ENCODE data around the gene ITFG1. TPM values are rescaled to one million over a fixed set of nuclear protein-coding genes. Genes with fewer than 3 reads are reported as not detected.

ITFG1 gene
- total RNA-seq, 1 donor from 2014 or later, result 49.2 TPM

DNA sequence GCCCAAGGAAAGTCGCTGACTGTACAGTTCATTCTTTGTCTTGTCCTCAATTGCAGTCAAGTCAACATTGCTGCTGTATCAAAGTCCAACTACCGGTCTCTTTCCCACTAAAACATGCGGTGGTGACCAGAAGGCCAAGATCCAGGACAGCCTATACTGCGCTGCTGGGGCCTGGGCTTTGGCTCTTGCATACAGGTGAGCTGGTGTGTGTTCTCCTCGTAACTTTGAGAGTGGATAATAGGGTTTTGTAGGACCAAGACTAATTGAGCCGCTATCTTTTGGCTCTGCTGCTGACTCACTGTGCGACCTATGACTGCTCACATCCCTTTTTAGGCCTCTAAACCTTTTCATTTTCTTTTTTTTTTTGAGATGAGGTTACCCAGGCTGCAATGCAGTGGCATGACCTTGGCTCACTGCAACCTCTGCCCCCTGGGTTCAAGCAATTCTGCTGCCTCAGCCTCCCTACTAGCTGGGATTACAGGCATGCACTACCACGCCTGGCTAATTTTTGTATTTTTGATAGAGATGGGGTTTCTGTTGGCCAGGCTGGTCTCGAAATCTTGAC lies 38.9 kb upstream of the ITFG1 start:
- peaks cover 29% of the 10 kb centered on the region for H3K36me3 Mint-ChIP-seq
- TF ChIP-seq, protein P1, sequence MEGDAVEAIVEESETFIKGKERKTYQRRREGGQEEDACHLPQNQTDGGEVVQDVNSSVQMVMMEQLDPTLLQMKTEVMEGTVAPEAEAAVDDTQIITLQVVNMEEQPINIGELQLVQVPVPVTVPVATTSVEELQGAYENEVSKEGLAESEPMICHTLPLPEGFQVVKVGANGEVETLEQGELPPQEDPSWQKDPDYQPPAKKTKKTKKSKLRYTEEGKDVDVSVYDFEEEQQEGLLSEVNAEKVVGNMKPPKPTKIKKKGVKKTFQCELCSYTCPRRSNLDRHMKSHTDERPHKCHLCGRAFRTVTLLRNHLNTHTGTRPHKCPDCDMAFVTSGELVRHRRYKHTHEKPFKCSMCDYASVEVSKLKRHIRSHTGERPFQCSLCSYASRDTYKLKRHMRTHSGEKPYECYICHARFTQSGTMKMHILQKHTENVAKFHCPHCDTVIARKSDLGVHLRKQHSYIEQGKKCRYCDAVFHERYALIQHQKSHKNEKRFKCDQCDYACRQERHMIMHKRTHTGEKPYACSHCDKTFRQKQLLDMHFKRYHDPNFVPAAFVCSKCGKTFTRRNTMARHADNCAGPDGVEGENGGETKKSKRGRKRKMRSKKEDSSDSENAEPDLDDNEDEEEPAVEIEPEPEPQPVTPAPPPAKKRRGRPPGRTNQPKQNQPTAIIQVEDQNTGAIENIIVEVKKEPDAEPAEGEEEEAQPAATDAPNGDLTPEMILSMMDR (IDR thresholded peaks at IDR 0.05; ENCODE audit: unreplicated experiment), result no peak
- H3K9me3 Mint-ChIP-seq, result no peaks in the 10 kb centered on the region
- DNase-seq (ENCODE audit: low spot score in 2 of 2, unreplicated experiment in 2 of 2), result no peak
- H3K4me1 Mint-ChIP-seq, result no peaks in the 10 kb centered on the region
- no peaks in the 10 kb centered on the region for H3K27me3 Mint-ChIP-seq (ENCODE audit: low read depth)
- no peak overlapping the region for H3K27ac Mint-ChIP-seq
- no peak overlapping the region for H3K4me3 Mint-ChIP-seq

GRCh38 chr16:47499080-47499699 lies 38.3 kb upstream of the ITFG1 start:
- peaks cover 25% of the 10 kb centered on the region for H3K36me3 Mint-ChIP-seq
- H3K27ac Mint-ChIP-seq, result no peak overlapping the region
- H3K27me3 Mint-ChIP-seq (ENCODE audit: low read depth), result no peaks in the 10 kb centered on the region
- no peaks in the 10 kb centered on the region for H3K9me3 Mint-ChIP-seq
- TF ChIP-seq, protein P1 (IDR thresholded peaks at IDR 0.05; ENCODE audit: unreplicated experiment), result no peak
- no peaks in the 10 kb centered on the region for H3K4me1 Mint-ChIP-seq
- no peak overlapping the region for H3K4me3 Mint-ChIP-seq
- DNase-seq (ENCODE audit: low spot score in 2 of 2, unreplicated experiment in 2 of 2), result no peak

DNA sequence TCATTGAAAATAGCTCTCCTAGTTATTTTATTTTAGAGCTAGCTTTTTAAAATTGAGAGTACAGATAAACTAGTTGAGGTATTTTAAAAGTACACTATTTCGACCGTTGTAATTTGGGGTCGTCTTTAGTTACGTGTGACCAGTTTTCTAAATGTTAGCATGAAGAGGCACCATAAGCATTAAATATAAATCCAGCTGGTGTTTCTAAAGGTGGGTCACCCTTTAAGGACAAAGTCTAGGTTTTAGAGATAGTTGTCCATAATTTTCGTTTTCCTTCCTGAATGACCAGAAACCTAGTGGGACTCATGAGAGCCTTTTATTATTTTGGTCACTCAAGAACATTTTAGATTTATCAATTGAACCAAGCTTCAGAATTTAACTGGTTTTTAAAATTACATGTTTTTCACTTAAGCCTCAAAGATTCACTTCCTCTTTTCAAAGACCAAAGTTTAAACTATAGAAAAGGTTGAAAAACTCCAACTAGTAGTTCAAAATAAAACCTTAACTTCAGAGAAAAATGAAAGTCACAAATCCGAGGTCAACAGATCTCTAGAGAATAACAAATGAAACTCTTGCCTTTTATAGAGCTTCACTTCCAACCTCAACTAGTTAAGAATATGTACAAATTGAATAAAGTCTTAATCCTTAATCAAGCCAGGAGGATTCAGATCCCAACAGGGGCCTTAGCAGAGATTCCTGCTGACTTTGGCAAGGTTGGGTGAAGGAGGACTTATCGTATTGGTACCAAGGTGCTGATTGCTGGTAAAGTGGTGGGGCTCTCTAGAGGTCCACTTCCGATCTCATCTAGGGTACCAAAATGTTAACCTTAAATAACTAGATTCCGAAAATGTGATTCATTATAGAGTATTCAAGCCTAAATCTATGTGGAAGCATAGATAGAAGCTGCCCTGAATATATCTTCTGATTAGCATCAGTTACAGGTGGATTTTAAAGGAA lies 32.8 kb upstream of the ITFG1 start:
- Mint-ChIP-seq H3K36me3 (peaks cover 28% of the 10 kb centered on the region), H3K4me1 (peaks cover 4% of the 10 kb centered on the region), H3K27me3 (ENCODE audit: low read depth) (no peaks in the 10 kb centered on the region), H3K9me3 (peaks cover 28% of the 10 kb centered on the region), H3K27ac (no peak overlapping the region), H3K4me3 (no peak overlapping the region)
- DNase-seq (ENCODE audit: low spot score in 2 of 2, unreplicated experiment in 2 of 2), result no peak
- TF ChIP-seq, protein P1 (IDR thresholded peaks at IDR 0.05; ENCODE audit: unreplicated experiment), result no peak

DNA sequence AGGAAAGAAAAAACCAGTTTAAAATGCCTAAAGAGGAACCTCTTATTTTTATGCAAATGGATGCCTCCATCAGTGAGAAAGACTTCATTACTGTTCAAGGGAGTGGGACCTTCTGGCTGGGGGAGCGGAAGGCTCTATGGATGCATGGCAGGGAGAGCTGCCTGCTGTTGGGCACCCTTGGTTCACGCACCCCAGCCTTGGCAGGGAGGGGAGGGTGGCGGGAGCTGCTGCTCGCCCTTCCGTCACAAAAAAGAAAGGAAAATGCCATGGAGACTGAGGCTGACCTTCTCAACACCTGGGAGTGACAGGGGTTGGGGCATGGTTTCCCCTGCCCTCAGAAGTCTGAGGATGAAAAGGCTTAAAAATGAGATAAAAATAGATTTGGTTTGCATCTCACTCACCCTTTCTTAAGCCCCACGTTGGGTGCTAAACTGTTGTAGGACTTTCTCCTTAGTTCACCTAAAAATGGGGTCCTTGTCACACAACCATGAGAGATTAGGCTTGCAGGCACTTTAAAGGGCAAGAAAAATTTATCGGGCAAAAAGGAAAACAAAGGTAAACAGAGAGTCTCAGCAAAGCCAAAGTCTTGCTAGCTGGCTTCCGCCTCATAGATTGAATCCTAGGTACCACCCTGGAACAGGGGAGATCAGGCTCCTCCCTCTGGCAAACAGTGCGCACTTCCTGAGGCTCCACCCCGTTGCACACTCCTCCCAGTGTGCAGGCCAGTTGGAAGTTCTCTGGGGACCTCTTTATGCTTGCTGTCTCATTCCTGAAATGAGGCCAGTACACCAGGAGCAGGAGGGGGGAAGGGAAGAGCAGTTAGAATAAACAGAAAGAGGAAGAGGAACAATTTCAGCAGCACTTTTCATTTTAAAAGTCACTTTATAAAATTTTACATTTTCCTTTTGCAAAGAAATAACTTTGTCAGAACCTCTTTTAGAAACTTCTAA lies 31.8 kb upstream of the ITFG1 start:
- H3K27ac Mint-ChIP-seq, result peak overlapping the region; percentile 14
- peaks cover 34% of the 10 kb centered on the region for H3K36me3 Mint-ChIP-seq
- H3K9me3 Mint-ChIP-seq, result peaks cover 38% of the 10 kb centered on the region
- TF ChIP-seq, protein P1 (IDR thresholded peaks at IDR 0.05; ENCODE audit: unreplicated experiment), result no peak
- H3K4me1 Mint-ChIP-seq, result peaks cover 4% of the 10 kb centered on the region
- DNase-seq (ENCODE audit: low spot score in 2 of 2, unreplicated experiment in 2 of 2), result no peak
- H3K4me3 Mint-ChIP-seq, result no peak overlapping the region
- no peaks in the 10 kb centered on the region for H3K27me3 Mint-ChIP-seq (ENCODE audit: low read depth)

- Mint-ChIP-seq H3K9me3 (peaks cover 41% of the 10 kb centered on the region), H3K27ac (no peak overlapping the region), H3K27me3 (ENCODE audit: low read depth) (no peaks in the 10 kb centered on the region), H3K36me3 (peaks cover 38% of the 10 kb centered on the region), H3K4me3 (no peak overlapping the region), H3K4me1 (peaks cover 4% of the 10 kb centered on the region)
- DNase-seq (ENCODE audit: low spot score in 2 of 2, unreplicated experiment in 2 of 2), result no peak
- TF ChIP-seq, protein P1 (IDR thresholded peaks at IDR 0.05; ENCODE audit: unreplicated experiment), result no peak
These were observed 31.2 kb upstream of the ITFG1 start for GRCh38 chr16:47492036-47492427.
